Adipocyte (in vitro differentiated cells): Measurements from ENCODE around the gene ELF4.

Experiments
- DNase-seq: peaks from one replicate; pipeline ENCODE4 v3.0.0-alpha.2; 2015; ENCODE audit warnings: low read depth
- H3K27me3 ChIP-seq: replicated peaks from 2 replicates; pipeline ENCODE4 v1.7.0; 2013; ENCODE audit warnings: mild to moderate bottlenecking, low read length, moderate library complexity; ENCODE audit not compliant: control insufficient read depth, insufficient read depth
- H3K36me3 ChIP-seq: 2 replicates; pipeline ENCODE4 v1.7.0; 2013; ENCODE audit warnings: low read length, mild to moderate bottlenecking, moderate library complexity; ENCODE audit not compliant: control insufficient read depth, insufficient read depth, severe bottlenecking
- H3K4me1 ChIP-seq: 2 replicates; pipeline ENCODE4 v1.7.0; 2013; ENCODE audit warnings: mild to moderate bottlenecking, low read length, moderate library complexity; ENCODE audit not compliant: control insufficient read depth, insufficient read depth
- H3K4me3 ChIP-seq: 2 replicates; pipeline ENCODE4 v1.7.0; 2013; ENCODE audit warnings: mild to moderate bottlenecking, low read length, moderate library complexity
- H3K9ac ChIP-seq: 2 replicates; pipeline ENCODE4 v1.7.0; 2013; ENCODE audit warnings: mild to moderate bottlenecking, low read length, moderate library complexity
- H3K9me3 ChIP-seq: 2 replicates; pipeline ENCODE4 v1.7.0; 2013; ENCODE audit warnings: mild to moderate bottlenecking, low read length, moderate library complexity; ENCODE audit not compliant: control insufficient read depth

Gene ELF4

GRCh38 chrX:130055899-130056298 is 54.4 kb downstream of the ELF4 start:
- Histone ChIP-seq H3K36me3 (peaks cover 18% of the 10 kb centered on the region), H3K4me1 (peaks cover 18% of the 10 kb centered on the region), H3K9ac (peak overlapping the region; percentile 23), H3K9me3 (no peaks in the 10 kb centered on the region), H3K4me3 (no peak overlapping the region), H3K27me3 (no peaks in the 10 kb centered on the region)
- no peak for DNase-seq

DNA sequence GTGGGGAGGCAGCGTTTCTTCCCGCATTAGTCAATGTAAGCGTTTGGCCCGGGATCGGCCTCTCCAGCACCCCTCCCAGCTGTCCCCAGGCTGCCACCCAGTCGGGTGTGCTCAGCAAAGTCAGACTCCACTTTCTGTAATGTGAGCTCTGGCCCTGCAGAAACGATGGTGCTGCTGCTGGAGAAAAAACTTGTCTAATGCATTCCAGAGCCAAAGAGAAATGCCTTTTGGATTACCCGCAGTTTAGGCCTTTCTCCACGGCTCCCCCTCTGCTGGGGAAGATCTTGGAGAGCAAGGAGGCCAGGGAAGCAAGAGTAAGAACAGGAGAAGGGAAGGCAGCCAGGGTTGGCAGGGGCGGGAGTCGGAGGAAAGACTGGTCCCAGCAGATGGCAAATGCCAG is 55.2 kb downstream of the ELF4 start:
- Histone ChIP-seq H3K9me3 (no peaks in the 10 kb centered on the region), H3K9ac (peak overlapping the region; percentile 61), H3K4me3 (no peak overlapping the region), H3K36me3 (peaks cover 18% of the 10 kb centered on the region), H3K4me1 (peaks cover 26% of the 10 kb centered on the region), H3K27me3 (no peaks in the 10 kb centered on the region)
- peak; percentile 75 for DNase-seq

- DNase-seq, result no peak
- H3K9ac ChIP-seq, result no peak overlapping the region
- H3K4me3 ChIP-seq, result no peak overlapping the region
- H3K27me3 ChIP-seq, result no peaks in the 10 kb centered on the region
- H3K4me1 ChIP-seq, result peaks cover 32% of the 10 kb centered on the region
- H3K9me3 ChIP-seq, result no peaks in the 10 kb centered on the region
- peaks cover 18% of the 10 kb centered on the region for H3K36me3 ChIP-seq
These were observed 57.1 kb downstream of the ELF4 start for GRCh38 chrX:130053236-130053635.

GRCh38 chrX:130051176-130051845 is 59.0 kb downstream of the ELF4 start:
- Histone ChIP-seq H3K36me3 (peaks cover 26% of the 10 kb centered on the region), H3K9me3 (no peaks in the 10 kb centered on the region), H3K9ac (no peak overlapping the region), H3K4me1 (peaks cover 32% of the 10 kb centered on the region), H3K4me3 (no peak overlapping the region), H3K27me3 (no peaks in the 10 kb centered on the region)
- DNase-seq, result no peak

GRCh38 chrX:130049821-130050220 is 60.5 kb downstream of the ELF4 start:
- peaks cover 22% of the 10 kb centered on the region for H3K36me3 ChIP-seq
- H3K27me3 ChIP-seq, result no peaks in the 10 kb centered on the region
- no peak overlapping the region for H3K9ac ChIP-seq
- H3K4me3 ChIP-seq, result no peak overlapping the region
- no peaks in the 10 kb centered on the region for H3K9me3 ChIP-seq
- peaks cover 21% of the 10 kb centered on the region for H3K4me1 ChIP-seq
- DNase-seq, result no peak

DNA sequence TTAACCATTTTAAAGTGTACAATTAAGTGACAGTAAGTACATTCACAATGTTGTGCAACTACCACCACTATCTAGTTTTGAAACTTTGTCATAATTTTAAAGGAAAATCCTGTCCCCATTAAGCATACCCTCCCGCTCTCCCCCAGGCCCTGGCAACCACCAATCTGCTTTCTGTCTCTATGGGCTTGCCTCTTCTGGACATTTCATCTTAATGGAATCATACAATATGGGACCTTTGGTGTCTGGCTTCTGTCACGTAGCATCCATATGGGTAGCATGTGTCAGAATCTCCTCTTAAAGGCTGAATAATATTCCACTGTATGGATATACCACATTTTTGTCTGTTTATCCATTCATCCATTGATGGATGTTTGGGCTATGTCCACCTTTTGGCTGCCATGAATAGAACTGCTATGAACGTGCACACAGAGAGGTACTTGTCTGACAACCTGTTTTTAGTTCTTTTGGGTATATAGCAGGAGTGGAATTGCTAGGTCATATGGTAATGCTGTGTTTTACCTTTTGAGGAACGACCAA is 61.5 kb downstream of the ELF4 start:
- no peaks in the 10 kb centered on the region for H3K27me3 ChIP-seq
- H3K4me1 ChIP-seq, result peaks cover 15% of the 10 kb centered on the region
- no peaks in the 10 kb centered on the region for H3K9me3 ChIP-seq
- no peak overlapping the region for H3K4me3 ChIP-seq
- H3K9ac ChIP-seq, result no peak overlapping the region
- H3K36me3 ChIP-seq, result peaks cover 22% of the 10 kb centered on the region
- DNase-seq, result no peak

DNA sequence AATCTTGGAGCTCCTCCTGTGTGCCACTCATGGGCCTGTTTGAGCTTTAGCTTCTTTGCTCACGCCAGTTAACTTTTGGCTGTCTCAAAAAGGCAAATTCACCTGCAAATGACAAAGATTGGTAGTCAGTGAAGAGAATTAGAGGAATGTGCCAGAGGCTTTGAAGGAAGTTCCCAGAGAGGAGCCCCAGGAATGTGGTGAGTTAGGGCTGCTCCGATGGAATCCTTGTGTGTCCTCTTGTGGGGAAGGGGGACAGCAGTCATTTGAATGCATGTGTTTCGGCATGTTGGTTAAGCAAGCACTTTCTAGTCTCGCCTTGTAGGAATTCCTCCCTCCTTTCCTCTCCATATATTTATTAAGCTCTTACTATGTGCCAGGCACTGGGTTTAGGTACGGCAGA is 62.9 kb downstream of the ELF4 start:
- no peak for DNase-seq
- H3K36me3 ChIP-seq, result peaks cover 17% of the 10 kb centered on the region

GRCh38 chrX:130039847-130040246 is 70.5 kb downstream of the ELF4 start:
- no peaks in the 10 kb centered on the region for H3K9me3 ChIP-seq
- peaks cover 42% of the 10 kb centered on the region for H3K36me3 ChIP-seq
- no peak overlapping the region for H3K9ac ChIP-seq
- H3K27me3 ChIP-seq, result peaks cover under 1% of the 10 kb centered on the region
- DNase-seq, result no peak
- no peaks in the 10 kb centered on the region for H3K4me1 ChIP-seq
- H3K4me3 ChIP-seq, result no peak overlapping the region

More for the DNA sequence above, 62.9 kb downstream of the ELF4 start:
- Histone ChIP-seq H3K9me3 (no peaks in the 10 kb centered on the region), H3K4me1 (peaks cover 15% of the 10 kb centered on the region), H3K9ac (no peak overlapping the region), H3K4me3 (no peak overlapping the region), H3K27me3 (no peaks in the 10 kb centered on the region)

DNA sequence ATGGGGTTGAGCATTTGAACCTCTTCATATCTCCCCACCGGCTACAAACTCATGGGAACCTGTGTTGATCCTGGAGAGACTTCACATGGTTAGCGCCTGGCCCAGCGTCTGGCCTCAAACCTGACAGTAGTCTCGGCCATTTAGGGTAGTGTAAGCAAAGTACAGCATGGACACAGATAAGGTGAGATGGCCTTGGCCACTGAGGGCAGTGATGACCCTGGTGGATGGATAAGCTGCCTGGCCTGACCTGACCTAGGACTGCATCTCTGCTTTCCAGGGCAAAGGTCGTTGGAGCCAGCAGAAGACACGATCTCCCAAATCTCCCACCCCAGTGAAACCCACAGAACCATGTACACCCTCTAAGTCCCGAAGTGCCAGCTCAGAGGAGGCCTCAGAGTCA is 76.1 kb downstream of the ELF4 start:
- Histone ChIP-seq H3K4me1 (no peaks in the 10 kb centered on the region), H3K36me3 (peaks cover 35% of the 10 kb centered on the region), H3K27me3 (peaks cover 11% of the 10 kb centered on the region), H3K9ac (no peak overlapping the region), H3K9me3 (no peaks in the 10 kb centered on the region), H3K4me3 (no peak overlapping the region)
- no peak for DNase-seq

GRCh38 chrX:130032552-130032951 is 77.7 kb downstream of the ELF4 start:
- no peak for DNase-seq
- H3K4me1 ChIP-seq, result no peaks in the 10 kb centered on the region
- no peak overlapping the region for H3K4me3 ChIP-seq
- H3K9me3 ChIP-seq, result no peaks in the 10 kb centered on the region
- peaks cover 11% of the 10 kb centered on the region for H3K27me3 ChIP-seq
- no peak overlapping the region for H3K9ac ChIP-seq
- H3K36me3 ChIP-seq, result peaks cover 23% of the 10 kb centered on the region

DNA sequence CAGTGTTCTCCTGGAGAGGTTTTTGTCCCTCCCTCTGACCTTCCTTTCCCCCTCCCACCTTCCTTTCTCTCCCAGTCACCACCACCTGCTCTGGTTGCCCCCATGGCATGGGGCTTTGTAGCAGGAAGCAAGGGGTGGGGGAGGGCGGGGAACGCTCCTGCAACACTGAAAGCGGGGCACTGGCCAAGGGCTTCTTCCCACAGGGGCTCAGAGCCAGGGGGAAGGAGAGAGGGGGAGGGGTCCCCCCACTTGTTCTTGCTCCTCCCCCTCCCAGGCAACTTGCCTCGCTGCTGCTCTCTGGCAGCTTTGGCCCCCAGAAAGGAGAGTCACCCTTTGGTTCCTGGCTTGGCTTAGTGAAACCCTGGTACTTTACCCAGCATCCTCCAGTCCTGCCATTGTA is 79.5 kb downstream of the ELF4 start:
- peaks cover 16% of the 10 kb centered on the region for H3K36me3 ChIP-seq
- H3K27me3 ChIP-seq, result peaks cover 11% of the 10 kb centered on the region
- H3K9ac ChIP-seq, result no peak overlapping the region
- H3K4me3 ChIP-seq, result no peak overlapping the region
- no peaks in the 10 kb centered on the region for H3K4me1 ChIP-seq
- DNase-seq, result no peak
- H3K9me3 ChIP-seq, result peaks cover 4% of the 10 kb centered on the region

GRCh38 chrX:130028196-130028595 is 82.1 kb downstream of the ELF4 start:
- Histone ChIP-seq H3K9ac (peak overlapping the region; percentile 63), H3K9me3 (peaks cover 4% of the 10 kb centered on the region), H3K4me1 (no peaks in the 10 kb centered on the region), H3K36me3 (peaks cover 9% of the 10 kb centered on the region), H3K4me3 (peak overlapping the region; percentile 66), H3K27me3 (peaks cover 6% of the 10 kb centered on the region)
- DNase-seq, result peak; percentile 48
